HG02973 (cell line): Measurements from ENCODE around the gene PPP2R5D.
"Not testable (repeated sequence)": the region's sequence is repeated elsewhere in the genome, so short reads cannot be mapped to it uniquely, and the experiment has no call there.

ENCODE experiments used
- ATAC-seq: cut with Tn5 transposase; IDR thresholded peaks from one replicate; pipeline ENCODE4 v1.9.1; 2021; ENCODE audit warnings: moderate library complexity; ENCODE audit not compliant: unreplicated experiment

Gene PPP2R5D

GRCh38 chr6:42988486-42989020 is 4.2 kb downstream of the PPP2R5D start:
- no peak for ATAC-seq

GRCh38 chr6:42989923-42990322 is 5.6 kb downstream of the PPP2R5D start:
- no peak for ATAC-seq

GRCh38 chr6:42993445-42993844 is 9.1 kb downstream of the PPP2R5D start:
- ATAC-seq = no peak

- no peak for ATAC-seq
Measured at GRCh38 chr6:42996513-42996912, 12.1 kb downstream of the PPP2R5D start.

- not testable (repeated sequence) for ATAC-seq
Measured at GRCh38 chr6:42998205-42998604, 13.8 kb downstream of the PPP2R5D start.

GRCh38 chr6:43001843-43002242 is 17.5 kb downstream of the PPP2R5D start:
- ATAC-seq = no peak

- ATAC-seq = no peak
Measured at GRCh38 chr6:43005844-43006243, 21.5 kb downstream of the PPP2R5D start.

GRCh38 chr6:43006251-43006650 is 21.9 kb downstream of the PPP2R5D start:
- no peak for ATAC-seq

- ATAC-seq = no peak
Measured at GRCh38 chr6:43007126-43007525, 22.8 kb downstream of the PPP2R5D start.

GRCh38 chr6:43009124-43009523 is 24.8 kb downstream of the PPP2R5D start:
- ATAC-seq = no peak

GRCh38 chr6:43011207-43011606 is 26.8 kb downstream of the PPP2R5D start:
- no peak for ATAC-seq

- no peak for ATAC-seq
Measured at GRCh38 chr6:43012364-43012763, 28.0 kb downstream of the PPP2R5D start.

- peak; percentile 1 for ATAC-seq
Measured at GRCh38 chr6:43013097-43013842, 28.9 kb downstream of the PPP2R5D start.

- ATAC-seq = peak; percentile 88
Measured at GRCh38 chr6:43013843-43014433, 29.6 kb downstream of the PPP2R5D start, which contains the start of the genes KLHDC3 and MEA1. Gene KLHDC3, plus strand, starts transcription at chr6:43014249. Its CDS starts 2,944 bp downstream, at chr6:43017193. Gene MEA1, minus strand, starts transcription at chr6:43013946. Its CDS starts 133 bp downstream, at chr6:43013813.

GRCh38 chr6:43014434-43014909 is 30.1 kb downstream of the PPP2R5D start:
- ATAC-seq = no peak

- ATAC-seq = no peak
Measured at GRCh38 chr6:43016176-43016942, 32.0 kb downstream of the PPP2R5D start.

GRCh38 chr6:43016943-43017334 is 32.6 kb downstream of the PPP2R5D start:
- no peak for ATAC-seq

GRCh38 chr6:43019152-43019551 is 34.8 kb downstream of the PPP2R5D start:
- no peak for ATAC-seq

GRCh38 chr6:43020052-43020705 is 35.8 kb downstream of the PPP2R5D start:
- no peak for ATAC-seq

- no peak for ATAC-seq
Measured at GRCh38 chr6:43020847-43021246, 36.5 kb downstream of the PPP2R5D start.
